Kidney glomerular epithelial cell (primary cell): ENCODE measurements around the gene RARB.
A peak's percentile ranks its signal among the peaks of the same experiment; 100 is the strongest.

ENCODE experiments used
- DNase-seq: peaks from one replicate; lab custom pipeline; 2025; lab: John Stamatoyannopoulos, UW

Gene RARB

GRCh38 chr3:25508433-25508832 lies 80.4 kb downstream of the RARB start:
- DNase-seq: no peak

DNA sequence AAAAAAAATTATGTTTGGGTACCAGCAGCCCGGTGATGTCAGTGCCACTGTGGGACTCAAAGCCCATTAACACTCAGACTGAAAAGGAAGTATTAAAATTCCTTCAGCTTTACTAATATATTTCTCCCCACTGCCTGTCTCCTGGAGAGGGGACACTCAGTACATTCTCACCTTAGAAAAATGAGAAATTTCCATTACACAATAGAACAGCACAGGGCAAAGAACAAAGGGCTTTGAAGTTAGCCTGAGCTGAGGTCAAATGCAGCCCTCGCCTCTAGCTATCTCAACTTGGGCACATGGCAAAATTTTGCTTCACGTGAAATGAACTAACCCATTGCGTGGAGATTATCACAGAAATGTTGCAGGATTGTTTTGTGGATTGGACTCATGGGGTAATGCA lies 80.8 kb downstream of the RARB start:
- DNase-seq: peak; percentile 28

DNA sequence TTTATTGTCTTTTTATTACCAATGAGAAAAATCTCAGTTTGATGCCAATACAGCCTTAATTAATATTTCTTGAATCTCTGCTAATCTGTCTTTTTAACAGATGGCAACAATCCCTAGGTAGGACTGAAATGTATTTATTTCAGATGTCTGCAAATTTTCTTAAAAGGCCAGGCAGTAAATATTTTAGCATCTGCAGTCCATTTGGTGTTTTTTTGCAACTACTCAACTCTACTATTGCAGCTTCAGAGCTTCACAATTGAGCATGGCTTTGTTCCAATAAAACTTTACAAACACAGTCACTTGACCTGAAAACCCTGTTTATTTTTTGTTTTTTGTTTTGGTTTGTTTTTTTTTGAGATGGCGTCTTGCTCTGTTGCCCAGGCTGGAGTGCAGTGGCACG lies 82.7 kb downstream of the RARB start:
- no peak for DNase-seq

DNA sequence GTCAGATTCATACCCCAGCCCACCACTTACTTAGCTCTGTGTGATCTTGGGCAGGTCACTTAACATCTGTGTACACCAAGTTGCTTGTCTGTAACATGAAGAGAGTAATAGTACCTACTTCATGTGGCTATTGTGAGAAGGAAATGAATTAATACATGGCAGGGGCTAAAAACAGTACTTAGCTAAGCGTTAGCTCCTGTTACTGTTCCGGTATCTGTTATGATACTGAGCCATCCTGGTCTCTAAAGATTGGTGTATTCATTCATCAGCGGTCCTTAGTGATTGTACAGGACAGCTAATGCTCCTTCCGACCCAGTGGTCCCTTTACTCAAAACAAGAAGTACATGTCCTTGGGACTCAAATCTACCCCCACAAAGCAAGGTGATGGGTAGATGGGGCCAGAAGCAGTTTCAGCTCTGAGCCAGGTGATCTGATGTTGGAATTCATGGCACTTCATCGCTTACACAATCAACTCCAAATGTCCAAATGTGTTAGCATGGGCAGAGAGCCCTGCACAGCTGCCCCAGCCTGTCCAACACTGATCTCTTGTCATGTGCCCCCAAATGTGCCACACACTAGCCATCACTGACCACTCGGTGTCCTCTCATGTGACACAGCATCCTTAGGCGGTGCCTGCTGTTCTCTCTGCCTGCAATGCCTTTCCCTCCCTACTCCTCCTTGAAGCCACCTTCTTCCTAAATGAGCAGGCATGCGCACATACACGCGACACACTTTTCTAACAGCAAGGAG lies 84.1 kb downstream of the RARB start:
- no peak for DNase-seq

DNA sequence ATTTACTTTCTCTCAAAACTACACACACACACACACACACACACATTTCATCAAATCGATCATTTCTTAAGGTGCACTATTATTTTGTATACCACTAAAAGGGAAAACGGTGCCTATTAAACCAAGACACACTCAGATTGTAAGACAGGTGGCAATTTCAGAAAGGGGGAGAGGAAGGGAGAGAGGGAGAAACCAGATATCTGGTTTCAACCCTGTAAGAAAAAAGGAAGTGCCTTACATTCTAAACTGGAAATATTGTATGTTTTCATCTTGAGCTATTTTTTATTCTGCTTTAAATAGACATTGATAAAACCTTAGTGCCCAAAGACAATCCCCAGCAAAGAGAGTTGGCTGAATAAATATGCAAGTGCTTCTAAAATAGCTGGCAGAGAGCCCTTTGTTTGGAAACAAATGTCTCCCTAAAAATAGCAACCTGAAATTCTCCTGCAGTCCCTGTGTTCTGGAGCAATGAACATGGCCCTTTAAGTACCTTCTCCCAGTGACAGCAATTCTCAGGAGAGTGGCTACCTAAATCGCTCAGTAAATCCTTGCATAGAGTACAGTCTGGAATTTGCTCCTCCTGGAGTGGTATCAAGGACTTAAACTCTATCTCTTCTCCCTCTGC lies 85.7 kb downstream of the RARB start:
- no peak for DNase-seq

DNA sequence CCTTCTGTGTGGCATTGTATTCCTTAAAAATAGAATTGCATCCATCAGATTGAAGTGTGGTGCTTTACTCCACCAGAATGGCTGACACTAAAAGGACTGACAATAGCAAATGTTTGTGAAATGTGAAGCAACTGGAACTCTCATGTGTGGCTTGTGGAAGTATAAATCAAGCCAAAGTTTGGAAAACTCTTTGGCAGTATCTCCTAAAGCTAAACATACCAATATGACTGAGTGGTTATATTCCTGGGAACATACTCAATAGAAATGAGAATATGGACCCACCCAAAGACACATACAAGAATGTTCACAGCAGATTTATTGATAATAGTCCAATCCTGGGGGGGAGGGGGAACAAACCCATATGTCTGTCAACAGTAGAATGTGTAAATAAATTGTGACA lies 87.1 kb downstream of the RARB start:
- no peak for DNase-seq

- DNase-seq: no peak
Measured at GRCh38 chr3:25520926-25521559, 93.0 kb downstream of the RARB start.

GRCh38 chr3:25527336-25527735 lies 99.3 kb downstream of the RARB start:
- DNase-seq: no peak

DNA sequence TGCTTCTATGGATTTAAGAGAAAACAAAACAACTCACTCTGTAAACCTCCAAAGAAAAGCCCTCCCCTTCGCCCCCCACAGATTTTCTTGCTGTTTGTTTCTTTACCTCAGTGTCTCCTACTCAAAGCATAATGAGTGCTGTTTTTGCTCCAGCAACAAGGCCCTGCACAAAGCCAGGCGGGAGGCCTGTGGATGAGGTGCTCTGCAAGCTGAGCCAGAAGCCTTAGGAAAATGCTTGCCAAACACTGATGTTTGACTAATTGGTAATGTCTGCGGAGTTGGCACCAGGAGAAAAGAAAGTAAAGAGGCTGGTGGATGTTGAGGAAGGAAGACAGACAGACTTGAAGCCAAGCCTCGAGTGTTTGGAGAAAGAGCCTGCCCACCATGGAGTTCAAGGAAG lies 99.7 kb downstream of the RARB start:
- DNase-seq: no peak

- DNase-seq: no peak
Measured at GRCh38 chr3:25531971-25532370, 103.9 kb downstream of the RARB start.

- no peak for DNase-seq
Measured at GRCh38 chr3:25532431-25533162, 104.5 kb downstream of the RARB start.

DNA sequence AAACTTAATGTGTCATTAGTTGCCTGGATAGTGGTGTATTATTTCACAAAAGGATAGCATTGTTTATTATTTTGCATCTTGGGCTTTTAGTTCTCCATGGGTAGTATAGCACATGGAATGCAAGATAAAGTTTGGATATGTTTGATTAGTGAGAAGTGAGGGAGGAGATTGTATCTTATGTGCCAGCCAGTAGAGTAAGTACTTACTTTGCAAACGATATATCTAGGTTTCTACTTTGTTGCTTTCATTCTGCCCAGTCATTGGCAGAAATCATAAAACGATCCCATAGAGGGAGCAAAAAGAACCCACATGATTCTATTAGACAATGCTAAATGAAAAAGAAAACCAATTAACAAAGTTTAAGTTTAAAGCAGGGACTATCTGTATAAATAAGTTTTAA lies 105.3 kb downstream of the RARB start:
- no peak for DNase-seq

DNA sequence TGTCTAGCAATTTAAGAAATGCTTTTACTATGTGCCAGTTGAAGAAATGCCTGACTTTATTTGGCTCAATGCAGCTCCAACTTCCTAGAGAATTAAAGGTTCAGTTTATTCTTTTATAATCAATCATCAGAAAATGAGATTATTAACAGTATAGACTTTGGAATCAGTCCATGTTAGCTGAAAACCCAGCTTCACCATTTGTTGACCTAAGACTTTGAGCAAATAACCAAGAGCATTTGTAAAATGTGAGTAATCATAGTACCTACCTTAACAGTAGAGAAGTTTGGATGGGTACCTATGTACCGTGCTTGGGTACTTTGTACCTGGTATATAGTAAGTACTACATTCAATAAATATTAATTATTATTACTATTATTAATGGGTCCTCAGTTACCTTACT lies 105.9 kb downstream of the RARB start:
- DNase-seq: no peak

GRCh38 chr3:25536521-25537391 lies 108.7 kb downstream of the RARB start:
- DNase-seq: no peak

- no peak for DNase-seq
Measured at GRCh38 chr3:25537516-25537915, 109.5 kb downstream of the RARB start.

DNA sequence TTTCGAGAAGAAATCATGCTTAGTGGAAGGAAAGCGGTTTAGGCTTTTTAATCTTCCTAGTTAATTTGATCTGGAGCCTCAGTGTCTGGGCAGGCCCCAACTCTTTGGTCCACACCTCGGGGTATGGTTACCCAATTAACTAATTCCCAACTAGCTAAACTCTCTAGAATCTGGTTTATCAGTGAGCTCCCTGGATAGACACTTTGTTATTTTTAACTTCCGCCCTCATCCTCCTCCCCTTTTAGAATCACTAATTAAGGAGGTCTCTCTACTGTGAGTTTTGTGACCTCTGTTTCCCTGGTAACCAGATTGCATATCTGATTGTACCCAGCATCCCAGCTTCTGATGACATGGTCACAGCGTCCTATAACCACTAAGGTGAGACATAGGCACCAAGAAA lies 112.2 kb downstream of the RARB start:
- DNase-seq: no peak

DNA sequence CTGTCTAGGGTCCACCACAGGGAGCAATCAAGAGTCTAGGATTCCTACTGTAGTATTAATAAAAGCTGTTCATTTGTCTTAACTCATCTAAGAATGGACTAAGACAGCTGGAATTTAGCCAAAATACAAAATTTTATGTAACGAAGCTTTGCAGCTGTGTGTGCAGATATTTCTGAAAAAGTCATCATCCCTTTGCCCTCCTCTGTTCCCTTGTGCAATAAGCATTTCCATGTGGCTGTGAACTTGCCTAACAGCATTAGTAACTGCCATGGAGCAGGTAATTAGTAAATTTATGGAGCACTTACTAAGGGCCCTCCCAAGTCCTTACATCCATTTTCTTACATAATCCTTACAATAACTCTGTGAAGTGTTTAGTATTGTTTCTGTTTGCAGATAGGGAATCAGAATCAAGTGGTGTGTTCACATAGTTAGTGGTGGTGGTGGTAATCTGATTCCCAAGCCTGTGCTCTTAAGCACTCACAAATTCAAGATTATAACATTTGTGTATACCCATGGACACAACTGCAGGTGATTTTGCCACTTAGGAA lies 114.5 kb downstream of the RARB start:
- no peak for DNase-seq

DNA sequence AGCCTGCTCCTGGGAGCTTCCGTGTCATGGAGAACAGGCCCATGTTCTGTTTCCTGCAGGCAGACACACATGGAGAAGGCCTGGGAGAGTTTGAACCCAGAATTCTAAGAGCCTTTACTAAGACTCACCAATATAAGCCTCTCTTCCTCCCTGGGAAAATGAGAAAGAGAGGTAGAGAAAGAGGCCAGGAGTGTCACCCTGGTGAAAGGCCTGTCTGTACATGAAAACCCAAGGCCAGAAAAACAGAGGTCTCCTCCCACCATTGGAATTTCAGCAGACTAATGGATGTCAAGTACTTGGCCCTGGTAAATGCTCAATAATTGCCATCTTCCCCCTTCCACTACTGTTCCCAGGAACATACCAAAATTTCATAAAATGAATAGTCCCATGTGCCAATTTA lies 119.0 kb downstream of the RARB start:
- DNase-seq: no peak

DNA sequence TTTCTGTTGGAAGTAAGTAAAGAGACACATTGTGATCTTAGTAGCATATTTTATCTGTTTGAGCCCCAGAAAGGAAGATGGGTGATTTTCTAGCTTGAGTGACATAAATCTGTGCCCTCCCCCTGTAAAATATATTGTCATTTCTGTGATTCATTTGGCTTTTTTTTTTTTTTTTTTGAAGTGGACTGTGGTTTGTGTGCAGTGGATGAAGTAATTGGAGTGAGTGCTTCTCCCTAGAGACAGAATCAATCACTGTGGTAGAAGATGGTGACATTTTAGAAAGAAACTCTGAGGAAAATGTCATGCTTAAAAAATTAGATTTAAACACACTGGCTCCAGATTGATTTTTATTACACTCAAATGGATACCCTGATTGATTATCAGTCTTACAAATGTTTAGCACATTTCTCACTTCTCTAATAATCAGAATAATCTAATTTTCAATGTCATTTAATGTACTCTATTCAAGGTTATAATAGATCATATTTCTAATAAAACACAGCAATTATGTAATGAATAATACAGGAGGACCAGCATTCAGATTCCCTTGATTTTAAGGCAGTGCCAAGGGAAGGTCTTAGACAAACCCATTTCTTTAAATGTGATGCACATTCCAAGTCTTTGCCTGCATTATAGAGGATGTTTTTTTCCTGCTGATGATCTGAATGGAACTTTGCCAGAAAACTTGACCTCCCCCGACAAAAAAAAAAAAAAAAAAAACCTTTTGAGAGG lies 120.0 kb downstream of the RARB start:
- DNase-seq: no peak

DNA sequence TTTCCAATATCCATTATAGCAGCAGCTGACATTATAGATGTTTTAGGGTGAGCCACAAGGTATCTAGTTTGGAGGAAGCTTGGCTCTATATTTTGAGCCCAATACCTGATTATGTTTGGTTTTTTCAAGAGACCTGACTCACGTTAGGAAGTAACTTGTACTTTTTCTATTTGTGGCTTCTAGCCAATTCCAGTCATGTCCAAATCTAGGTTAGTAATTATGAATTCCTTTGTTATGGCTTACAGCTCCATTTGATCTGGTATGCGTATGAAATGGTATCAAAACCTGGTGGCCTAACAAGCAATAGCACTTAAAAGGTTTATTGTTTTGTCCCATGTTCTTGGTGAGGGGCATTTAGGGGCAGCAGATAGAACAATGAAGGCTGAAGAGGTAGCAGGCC lies 120.8 kb downstream of the RARB start:
- no peak for DNase-seq

GRCh38 chr3:25552251-25552650 lies 124.2 kb downstream of the RARB start:
- DNase-seq: no peak
